GM21737 (cell line): ENCODE data around the gene GALM.
"Not testable (repeated sequence)": the region's sequence is repeated elsewhere in the genome, so short reads cannot be mapped to it uniquely, and the experiment has no call there.

Experiments
- ATAC-seq: cut with Tn5 transposase; IDR thresholded peaks from one replicate; pipeline ENCODE4 v1.9.1; 2021; ENCODE audit warnings: mild to moderate bottlenecking, moderate library complexity; ENCODE audit not compliant: unreplicated experiment

The GALM gene

GRCh38 chr2:38755891-38756290, 90.0 kb downstream of the GALM start:
- ATAC-seq, result not testable (repeated sequence)

GRCh38 chr2:38763228-38763627, 97.3 kb downstream of the GALM start:
- ATAC-seq, result no peak

GRCh38 chr2:38763728-38764127, 97.8 kb downstream of the GALM start:
- ATAC-seq, result no peak

GRCh38 chr2:38765149-38765548, 99.2 kb downstream of the GALM start:
- ATAC-seq, result no peak

- ATAC-seq, result no peak
These were observed 99.6 kb downstream of the GALM start for GRCh38 chr2:38765551-38765950.

GRCh38 chr2:38771632-38772031, 105.7 kb downstream of the GALM start:
- ATAC-seq, result no peak

GRCh38 chr2:38775097-38775920, 109.4 kb downstream of the GALM start:
- no peak for ATAC-seq

GRCh38 chr2:38775921-38776225, 110.0 kb downstream of the GALM start:
- no peak for ATAC-seq

GRCh38 chr2:38776531-38776930, 110.6 kb downstream of the GALM start:
- no peak for ATAC-seq

- ATAC-seq, result no peak
These were observed 112.8 kb downstream of the GALM start for GRCh38 chr2:38778687-38779082.

GRCh38 chr2:38783586-38783985, 117.7 kb downstream of the GALM start:
- no peak for ATAC-seq
